NCI-H2107 treated with DMSO at 0.1 percent for 48 hours (cell line): ENCODE measurements around the gene CDH13.

Source experiments
- DNase-seq: peaks from one replicate; lab custom pipeline; 2025; ENCODE audit not compliant: unreplicated experiment; lab: John Stamatoyannopoulos, UW

The CDH13 gene

DNA sequence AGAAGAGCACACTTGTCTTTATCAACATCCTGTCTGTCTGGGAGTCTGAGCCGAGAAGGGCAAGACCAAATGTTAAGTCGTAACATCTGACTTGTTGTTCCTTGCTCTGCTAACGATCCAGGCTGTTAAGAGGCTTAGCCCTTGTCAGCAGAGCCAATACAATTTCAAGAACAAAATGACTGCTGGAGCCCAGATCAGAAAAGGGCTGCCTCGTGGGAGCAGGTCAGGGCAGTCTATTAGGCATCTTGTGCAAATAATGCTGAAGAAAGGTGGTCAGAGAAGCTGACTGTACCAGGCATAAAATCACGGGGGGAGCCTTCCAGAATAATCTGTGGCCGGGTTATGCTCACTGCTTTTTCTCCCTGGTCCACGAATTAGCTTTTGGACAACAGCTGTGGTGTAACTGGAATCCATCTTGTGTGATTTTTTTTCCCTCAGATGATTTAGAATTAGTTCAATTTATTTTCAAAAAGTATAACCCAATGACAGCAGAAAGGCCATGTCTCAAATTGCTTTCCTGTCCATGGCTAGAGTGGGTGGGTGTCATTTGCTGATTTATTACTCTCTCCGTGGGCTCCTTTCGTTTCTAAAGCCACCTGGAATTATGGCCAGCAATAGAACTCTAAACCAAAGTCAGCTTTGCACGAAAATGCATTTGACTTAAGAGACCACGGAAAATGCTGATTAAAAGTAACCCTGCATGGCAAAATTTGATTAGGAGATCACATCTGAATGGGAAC lies 959.9 kb downstream of the CDH13 start:
- DNase-seq, result no peak

GRCh38 chr16:83587201-83587600 lies 960.4 kb downstream of the CDH13 start:
- DNase-seq, result no peak

- no peak for DNase-seq
Observed at GRCh38 chr16:83588070-83588469, 961.3 kb downstream of the CDH13 start.

DNA sequence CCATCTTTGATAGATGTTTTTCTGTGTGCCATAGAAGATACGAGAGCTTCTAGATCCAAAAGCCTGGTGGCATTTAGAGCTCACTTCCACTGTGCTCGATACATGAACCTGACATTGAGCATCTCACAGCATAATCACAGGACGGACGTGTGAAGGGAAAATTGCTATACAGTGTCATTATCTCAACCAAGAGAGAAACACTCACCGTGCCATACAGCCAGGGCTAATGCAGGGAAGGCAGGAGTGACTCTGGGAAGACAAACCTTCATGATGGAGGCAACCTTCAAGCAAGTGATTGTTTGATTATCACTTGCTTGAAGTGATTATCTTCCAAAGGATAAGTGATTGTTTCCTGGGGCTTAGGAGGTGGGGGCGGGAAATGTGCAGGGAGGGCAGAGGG lies 962.8 kb downstream of the CDH13 start:
- no peak for DNase-seq

DNA sequence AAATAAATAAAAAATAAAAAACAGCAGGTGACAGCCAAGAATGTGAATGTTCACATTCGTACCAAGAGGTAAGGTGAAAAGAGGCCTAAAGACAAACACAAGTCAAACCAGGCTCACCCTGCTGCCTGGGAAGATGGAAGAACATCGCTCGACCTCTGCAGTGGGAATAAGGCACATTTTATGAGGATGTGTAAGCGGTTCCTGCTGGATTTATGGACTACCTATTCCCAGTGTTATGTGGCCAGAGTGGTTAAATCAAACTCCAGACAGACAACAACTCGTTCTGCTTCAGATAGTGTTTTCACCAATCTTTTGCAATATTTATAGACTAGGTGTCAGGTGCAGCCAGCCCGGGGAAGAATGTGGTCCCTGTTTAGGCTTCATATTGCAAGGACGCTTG lies 966.0 kb downstream of the CDH13 start:
- DNase-seq, result no peak

DNA sequence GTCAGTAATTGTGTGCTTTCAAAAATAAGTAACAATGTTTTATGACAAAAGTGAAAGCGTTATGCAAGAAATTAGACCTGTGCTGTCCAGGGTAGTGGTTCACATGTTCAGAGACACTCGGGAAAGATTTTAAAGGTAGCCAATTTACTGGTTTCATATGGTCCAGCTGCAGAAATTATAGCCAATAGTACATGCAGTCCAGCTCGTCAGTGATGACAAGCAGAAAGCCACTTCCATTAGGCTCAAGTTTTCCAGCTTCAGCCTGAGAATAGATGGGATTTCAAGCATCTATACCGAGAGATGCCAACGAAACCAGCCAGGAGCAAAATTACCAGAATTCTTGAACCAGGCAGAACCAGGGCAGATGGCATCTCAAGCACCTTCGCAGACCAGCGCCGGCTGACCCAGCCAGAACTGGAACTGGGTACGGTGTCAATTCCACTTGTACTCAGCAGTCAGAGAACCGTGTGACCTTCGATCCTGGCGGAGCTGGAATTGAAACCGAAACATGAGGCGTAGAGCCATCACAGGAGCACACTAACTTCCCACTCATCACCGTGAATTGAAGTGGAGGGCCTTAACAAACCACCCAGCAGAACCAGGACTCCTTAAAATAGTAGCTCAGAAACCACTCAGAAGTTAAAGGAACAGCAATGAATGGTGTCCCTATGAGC lies 973.2 kb downstream of the CDH13 start:
- DNase-seq, result no peak

GRCh38 chr16:83602761-83603722 lies 976.3 kb downstream of the CDH13 start:
- DNase-seq, result no peak

DNA sequence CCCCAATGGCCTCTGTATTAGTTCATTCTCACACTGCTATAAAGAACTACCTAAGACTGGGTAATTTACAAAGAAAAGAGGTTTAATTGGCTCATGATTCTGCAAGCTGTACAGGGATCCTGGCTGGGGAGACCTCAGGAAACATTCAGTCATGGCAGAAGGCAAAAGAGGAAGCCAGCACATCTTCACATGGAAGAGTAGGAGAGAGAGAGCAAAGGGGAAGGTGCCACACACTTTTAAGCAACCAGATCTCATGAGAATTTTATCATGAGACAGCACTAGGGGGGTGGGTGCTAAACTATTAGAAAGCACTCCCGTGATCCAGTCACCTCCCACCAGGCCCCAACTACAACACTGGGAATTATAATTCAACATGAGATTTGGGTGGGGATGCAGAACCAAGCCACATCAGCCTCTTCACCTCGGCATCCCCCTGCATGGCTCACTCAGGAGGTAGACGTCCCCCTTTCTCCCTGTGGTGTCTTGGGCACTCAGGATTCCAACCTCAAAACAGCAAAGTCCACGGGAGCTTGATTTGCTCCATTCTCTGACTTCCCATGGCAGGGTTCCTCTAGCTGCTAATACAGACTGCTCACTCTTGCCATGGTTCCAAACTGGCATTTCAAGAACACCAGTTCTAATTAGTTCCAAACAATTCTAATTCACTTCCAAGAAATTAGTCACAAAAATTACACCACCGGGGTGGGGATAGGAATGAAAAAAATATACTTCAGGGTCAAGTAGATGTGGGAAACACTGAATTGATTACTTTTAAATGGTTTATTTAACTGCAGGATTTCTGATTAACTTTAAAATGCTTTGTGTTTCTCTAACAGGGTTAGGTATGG lies 977.2 kb downstream of the CDH13 start:
- no peak for DNase-seq

DNA sequence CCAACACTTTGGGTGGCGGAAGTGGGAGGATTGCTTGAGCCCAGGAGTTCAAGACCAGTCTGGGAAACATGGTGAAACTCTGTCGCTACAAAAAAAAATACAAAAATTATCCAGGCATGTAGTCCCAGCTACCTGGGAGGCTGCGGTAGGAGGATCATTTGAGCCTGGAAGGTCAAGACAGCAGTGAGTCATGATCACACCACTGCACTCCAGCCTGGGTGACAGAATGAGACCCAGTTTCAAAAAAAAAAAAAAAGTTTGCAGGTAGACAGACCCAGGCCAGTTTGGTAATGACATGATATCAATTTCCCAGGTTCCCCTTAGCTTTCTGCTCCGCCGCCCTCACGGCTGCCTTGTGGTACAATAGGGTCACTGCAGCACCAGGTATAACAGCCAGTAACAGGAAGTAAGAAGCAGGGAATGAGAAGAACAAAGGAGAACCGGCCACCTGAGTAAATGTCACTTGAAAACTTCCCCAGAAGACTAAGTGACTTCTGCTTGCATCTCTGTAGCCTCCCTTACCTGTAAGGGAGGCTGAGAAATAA lies 979.8 kb downstream of the CDH13 start:
- no peak for DNase-seq

DNA sequence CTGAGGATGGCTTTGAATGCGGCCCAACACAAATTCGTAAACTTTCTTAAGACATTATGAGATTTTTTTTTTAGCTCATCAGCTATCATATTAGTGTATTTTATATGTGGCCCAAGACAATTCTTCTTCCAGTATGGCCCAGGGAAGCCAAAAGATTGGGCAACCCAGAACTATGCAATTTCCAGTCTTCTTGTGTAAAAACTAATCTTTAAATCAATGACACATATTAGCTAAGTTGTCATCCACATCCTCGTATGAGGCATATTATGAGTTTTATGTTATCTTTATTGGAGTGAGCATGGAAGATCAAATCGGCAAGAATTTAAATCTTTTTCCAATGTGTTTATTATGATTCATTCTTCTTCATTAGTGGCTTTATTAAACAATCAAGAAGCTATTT lies 982.4 kb downstream of the CDH13 start:
- no peak for DNase-seq

DNA sequence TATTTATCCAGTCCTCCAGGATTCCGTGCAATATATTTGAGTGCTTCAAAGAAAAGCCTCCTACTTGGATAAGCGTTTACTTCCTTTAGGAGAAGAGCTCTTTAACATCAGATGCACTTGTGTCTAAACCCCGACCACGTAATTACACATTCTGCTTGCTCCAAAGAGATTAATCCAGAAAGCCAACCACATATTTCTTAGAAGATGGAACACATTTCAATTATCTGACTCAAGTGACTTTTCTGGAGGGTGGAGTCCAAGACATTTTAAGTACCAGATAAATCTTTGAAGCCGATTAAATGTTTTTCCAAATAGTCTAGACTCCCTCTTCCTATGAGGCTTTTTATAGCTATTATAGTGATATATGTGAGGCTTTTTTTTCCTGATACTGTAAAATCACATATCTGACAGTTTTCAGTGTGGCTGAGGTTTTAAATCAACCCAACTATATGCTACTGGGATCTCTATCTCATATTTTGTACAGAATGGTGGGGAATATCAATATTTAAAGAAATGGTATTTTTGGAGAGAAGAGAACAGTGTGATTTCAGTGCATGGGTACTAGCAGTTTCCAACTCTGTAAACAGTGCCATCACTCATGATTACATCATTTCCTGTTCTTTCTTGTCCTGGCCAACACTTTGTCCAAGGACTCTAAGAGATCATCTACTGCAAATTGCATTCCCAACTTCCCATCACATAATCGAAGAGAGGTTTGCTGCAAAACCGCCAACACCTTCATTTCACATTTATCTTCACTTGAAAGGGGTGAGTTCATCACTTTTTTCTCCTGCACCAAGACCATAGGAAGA lies 988.6 kb downstream of the CDH13 start:
- DNase-seq, result no peak

DNA sequence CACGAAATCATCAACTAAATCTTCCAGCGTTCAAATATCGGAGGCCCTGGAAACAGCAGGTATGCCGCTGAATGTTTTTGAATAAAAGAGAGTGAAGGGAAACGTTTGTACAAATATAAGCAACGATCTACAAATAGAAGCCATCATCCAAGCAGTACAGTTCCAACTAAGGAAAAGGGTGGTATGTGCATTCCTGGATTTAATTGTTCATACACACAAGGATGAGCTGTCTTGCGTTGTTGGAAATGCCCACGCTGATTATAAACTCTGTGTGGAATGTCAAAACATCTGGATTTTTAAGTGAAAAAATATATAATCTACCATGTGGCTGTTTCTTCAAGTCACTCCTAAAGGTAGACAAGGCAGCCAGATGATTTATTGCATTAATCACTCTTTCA lies 989.2 kb downstream of the CDH13 start:
- no peak for DNase-seq

DNA sequence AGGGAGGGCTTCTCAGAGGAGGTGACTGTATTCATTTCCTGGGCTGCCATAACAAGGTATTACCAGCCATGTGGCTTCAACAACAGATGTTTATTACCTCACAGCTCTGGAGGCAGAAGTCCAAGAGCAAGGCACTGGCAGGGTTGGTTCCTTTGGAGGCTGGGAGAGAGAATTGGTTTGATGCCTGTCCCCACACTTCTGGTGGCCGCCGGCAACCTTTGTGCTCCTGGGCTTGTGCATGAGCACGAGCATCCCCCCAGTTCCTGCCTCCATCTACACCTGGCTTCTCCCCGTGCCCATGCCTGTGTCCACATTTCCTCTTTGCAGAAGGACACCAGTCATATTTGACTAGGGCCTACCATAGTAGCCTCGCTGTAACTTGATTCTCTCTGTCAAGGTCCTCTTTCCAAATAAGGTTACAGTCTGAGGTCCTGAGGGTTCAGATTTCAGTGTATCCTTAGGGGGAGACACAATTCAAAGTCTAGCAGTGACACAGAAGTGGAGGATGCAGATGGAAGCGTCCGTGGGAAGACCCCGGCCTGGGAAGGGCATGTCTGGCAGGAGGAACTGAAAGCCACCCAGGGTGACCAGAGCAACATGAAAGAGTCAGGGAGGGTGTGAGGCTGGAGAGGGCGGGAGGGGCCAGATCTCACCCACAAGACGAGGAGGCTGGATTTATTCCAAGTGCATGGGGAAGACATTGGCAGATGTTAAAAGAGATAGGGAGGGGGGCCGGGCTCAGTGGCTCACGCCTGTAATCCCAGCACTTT lies 992.8 kb downstream of the CDH13 start:
- DNase-seq, result no peak

- DNase-seq, result no peak
Observed at GRCh38 chr16:83622010-83622409, 995.2 kb downstream of the CDH13 start.

GRCh38 chr16:83623091-83623730 lies 996.4 kb downstream of the CDH13 start:
- DNase-seq, result no peak

DNA sequence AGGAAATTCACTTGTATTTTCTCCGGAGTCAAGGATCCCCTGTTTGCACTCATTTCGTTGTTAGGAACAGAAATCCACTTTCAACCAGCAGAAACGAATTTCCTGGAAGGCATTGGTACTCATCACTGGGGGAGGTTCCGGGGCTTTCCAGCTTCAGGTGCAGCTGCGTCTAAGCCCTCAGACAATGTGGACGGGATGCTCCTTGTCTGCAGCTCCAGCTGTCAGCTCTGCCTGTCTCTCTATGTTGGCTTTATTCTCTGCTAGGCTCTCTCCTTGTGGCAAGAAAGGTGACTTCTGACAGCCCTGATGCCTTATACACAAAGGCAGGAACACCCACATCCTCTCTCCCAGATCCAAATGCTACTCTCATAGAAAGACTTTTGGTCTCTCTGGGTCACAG lies 997.1 kb downstream of the CDH13 start:
- DNase-seq, result no peak

DNA sequence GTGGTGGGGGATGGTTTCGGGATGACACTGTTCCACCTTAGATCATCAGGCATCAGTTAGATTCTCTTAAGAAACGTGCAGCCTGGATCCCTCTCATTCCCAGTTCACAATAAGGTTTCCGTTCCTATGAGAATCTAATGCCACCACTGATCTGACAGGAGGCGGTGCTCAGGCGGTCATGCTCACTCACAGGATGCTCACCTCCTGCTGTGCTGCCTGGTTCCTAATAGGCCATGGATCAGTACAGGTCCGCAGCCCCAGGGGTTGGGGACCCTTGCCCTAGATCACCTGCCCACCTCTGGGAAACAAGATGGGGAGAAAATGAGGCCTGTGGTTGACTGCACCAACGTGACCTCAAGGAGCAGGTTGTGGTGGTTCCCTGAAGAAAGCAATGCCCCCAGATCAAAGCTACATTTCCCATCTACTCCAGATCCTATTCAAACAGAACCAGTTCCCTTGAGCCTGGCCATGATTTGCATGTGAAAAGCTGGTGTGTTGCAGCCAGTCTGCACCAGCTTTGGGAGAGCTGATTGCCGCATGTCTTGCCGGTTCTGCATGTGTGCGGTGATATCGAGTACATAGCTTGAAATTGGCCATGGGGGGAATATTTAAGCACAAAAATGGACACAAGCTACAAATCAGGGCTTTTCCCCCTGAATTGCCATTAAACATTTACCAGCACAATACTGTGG lies 997.8 kb downstream of the CDH13 start:
- DNase-seq, result no peak

DNA sequence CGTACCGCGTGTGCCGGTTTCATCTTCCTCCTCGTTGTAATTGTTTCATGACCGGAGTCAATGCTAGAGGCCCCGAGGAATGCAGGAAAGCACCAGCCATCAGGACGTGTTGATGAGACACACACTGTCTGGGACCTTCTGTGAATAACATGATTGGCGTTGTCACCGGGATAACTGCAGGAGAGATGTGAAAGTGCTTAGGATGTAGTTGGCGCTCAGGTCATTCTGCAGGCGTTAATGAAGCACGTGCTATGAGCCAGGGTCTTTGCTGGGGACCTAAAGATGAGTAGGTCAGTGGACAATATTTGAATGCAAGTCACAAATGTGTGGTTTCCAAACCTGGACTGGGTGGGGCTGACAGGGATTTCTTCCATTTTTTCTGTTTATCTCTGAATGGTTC lies 999.4 kb downstream of the CDH13 start:
- DNase-seq, result no peak
